ENCODE data around the gene PLCB2.
A peak's percentile ranks its signal among the peaks of the same experiment; 100 is the strongest.

The PLCB2 gene

GRCh38 chr15:40247406-40247971 is 60.2 kb downstream of the PLCB2 start:
- DNase-seq, result no peak

GRCh38 chr15:40246496-40247280 is 61.0 kb downstream of the PLCB2 start:
- no peak for DNase-seq

DNA sequence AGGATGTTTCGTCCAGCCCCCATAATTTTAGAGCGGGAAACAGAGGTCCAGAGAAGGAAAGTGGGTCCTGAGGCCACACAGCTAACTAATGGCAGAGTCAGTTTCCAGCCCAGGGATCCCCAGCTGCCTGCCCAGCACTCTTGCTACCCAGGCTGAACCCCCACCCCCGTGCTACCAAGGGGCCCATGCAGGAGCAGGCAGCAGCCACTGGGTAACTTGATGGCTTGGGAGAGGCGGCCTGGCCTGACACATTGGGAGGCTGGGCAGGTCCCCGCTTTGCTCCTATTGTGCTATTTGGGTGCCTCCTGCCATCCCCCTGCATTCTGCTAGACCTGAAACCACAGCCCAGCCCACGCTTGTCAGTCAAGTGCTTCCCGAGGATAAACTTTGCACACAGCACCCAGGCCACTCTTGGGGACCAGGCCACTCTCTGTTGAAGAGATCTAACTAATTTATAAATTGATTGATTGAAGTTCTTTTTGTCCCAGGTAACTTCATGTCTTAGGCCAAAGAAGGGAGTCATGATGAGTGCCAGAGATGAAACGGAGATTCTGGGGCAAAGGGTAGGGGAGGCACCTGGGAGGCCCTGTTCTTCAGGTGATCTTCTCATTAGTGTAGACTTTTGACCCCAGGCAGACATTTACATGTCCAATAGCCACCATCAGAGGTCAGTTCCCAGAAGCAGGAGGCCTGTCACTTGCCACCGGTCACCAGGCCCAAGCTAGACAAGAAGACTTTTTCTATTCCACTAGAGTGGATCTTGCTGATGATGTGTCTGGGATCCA is 61.9 kb downstream of the PLCB2 start:
- no peak for DNase-seq

DNA sequence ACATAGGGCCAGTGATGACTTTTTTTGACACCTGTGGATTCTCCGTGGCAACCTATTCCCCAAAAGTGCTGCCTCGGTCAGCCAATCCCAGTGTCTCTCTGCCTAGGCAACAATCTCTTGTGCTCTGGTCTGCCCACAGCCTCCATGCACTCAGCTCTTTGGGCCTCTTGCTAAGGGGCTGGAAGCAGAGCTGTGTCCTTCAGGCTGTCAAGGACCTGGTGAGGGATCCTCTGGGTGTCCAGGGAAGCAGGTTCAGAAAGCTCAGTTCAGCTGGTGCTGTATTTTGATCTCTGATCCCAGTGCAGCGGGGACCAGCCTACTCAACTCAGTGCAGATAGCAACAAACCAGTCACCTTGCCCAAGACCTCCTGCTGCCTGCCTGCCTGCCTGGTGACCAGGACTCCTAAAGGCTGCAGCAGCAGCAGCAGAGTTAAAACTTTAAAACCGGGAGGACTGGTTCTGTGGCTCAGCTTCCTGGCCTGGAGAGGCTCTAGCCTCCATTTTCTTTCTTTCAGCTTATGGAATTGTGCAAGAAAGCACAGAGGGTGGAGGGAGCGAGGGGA is 62.7 kb downstream of the PLCB2 start:
- DNase-seq, result no peak

GRCh38 chr15:40243126-40243810 is 64.5 kb downstream of the PLCB2 start:
- no peak for DNase-seq

GRCh38 chr15:40242601-40243000 is 65.1 kb downstream of the PLCB2 start:
- no peak for DNase-seq

- no peak for DNase-seq
These were observed 65.5 kb downstream of the PLCB2 start for GRCh38 chr15:40242213-40242599.

GRCh38 chr15:40241269-40242212 is 66.2 kb downstream of the PLCB2 start:
- no peak for DNase-seq

DNA sequence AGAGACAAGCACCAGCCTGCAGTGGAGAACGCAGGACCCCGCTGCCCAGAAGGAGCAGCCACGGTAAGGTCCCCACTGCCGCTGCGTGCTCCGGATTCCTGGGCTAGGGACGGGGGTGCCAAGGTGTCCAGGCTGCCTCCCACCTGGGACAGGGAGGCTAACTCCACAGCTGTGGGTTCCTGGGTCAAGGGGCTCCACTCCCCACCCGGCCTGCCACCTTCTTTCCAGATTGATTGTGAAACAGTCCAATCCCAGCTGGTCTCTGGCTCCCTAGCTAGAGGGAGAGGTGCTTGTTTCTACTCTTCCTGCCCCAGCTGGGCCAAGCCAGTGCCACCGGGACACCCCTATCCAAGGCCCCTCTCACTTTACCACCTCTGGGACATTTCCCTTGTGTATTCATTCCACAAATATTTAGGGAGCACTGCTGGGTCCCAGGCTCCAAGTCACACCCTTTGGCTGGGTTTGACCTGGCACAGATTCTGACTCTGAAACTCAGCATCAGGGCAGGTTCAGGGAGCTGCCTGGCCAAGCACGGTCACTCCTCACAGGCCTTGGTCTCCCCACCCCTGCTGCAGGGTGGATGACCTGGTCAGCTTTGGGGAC is 67.0 kb downstream of the PLCB2 start:
- DNase-seq, result no peak

- no peak for DNase-seq
These were observed 67.8 kb downstream of the PLCB2 start for GRCh38 chr15:40239693-40240618.

GRCh38 chr15:40239404-40239692 is 68.4 kb downstream of the PLCB2 start:
- DNase-seq, result no peak

DNA sequence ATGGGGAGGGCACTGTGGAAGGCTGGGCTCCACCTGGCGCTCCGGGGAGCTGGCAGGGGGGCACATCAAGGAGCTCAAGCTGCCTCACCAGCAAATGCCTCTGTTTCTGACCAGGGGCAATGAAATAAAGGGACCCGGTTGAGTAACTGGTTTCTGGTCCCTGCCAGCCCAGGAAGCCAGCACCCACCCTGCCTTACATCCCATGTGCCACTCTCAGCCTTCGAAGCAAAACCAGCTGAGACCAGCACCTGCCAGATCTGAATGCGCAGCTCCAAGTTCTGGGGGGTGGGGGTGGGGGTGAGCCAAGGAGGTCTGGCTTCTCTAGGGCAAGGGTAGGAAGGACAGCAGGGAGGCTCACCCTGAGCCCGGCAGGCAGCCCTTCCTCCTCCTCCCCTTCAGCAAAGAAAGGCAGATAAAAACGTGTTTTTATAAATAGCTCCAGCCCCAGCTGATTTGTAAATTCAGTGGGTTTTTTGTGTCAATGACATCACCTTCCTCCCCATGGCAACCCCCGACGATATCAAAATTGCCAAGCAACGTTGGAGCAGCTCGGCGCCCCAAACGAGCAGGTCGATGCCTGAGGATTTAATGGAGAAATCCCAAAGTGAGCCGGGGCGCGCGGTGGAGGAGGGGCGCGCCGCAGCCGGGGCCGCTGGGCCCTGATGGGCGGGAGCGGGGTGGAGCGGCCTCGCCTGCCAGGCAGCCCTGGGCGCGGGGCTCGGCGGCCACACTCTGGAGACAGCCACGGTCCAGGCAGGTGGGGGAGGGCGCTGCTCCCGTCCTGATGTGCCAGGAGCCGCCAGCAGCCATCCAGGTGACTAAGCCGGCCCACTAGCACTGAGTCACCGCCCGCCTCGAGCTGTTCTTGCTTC is 69.0 kb downstream of the PLCB2 start, which contains the start of gene PAK6:
TSS of gene PAK6 (plus strand) at position 532 of the 872 bp plus-strand sequence. CDS start 25,723 bp downstream, outside the sequence.
- peak; percentile 17 for DNase-seq

All from CD4-positive, alpha-beta T cell treated with Interleukin-21 for 1 hour (primary cell).